HepG2 (cell line): ENCODE data around the gene CBX2. TPM values are rescaled to one million over a fixed set of nuclear protein-coding genes. Genes with fewer than 3 reads are reported as not detected.

Experiments used
- AHR ChIP-seq: IDR thresholded peaks from 2 replicates; pipeline ENCODE4 v1.6.1; 2018; ENCODE audit warnings: missing genetic modification reagents, missing compliant biosample characterization
- GMEB2 ChIP-seq: IDR thresholded peaks from 2 replicates; pipeline ENCODE4 v1.6.1; 2016; ENCODE audit warnings: missing biosample characterization, missing genetic modification reagents, low read depth
- HMG20A ChIP-seq: IDR thresholded peaks from 2 replicates; pipeline ENCODE4 v1.6.1; 2016; ENCODE audit warnings: borderline replicate concordance
- HOXD1 ChIP-seq: sonication (generic); formaldehyde crosslinking; IDR thresholded peaks from 2 replicates; pipeline ENCODE4 v1.5.0; 2020; ENCODE audit warnings: missing genetic modification reagents
- IRF1 ChIP-seq: sonication (generic); formaldehyde crosslinking; IDR thresholded peaks from 2 replicates; pipeline ENCODE4 v1.4.0; 2020; ENCODE audit warnings: low read depth, mild to moderate bottlenecking, missing genetic modification reagents
- LBX2 ChIP-seq: sonication (generic); formaldehyde crosslinking; IDR thresholded peaks from 2 replicates; pipeline ENCODE4 v1.5.0; 2020; ENCODE audit warnings: missing genetic modification reagents, mild to moderate bottlenecking, borderline replicate concordance
- NR2F1 ChIP-seq, 2 experiments: fragments of 450-650 bp in 1 of 2; formaldehyde crosslinking in 1 of 2; IDR thresholded peaks; 2 replicates each; pipeline versions ENCODE4 v1.5.0 to v1.6.1; 2016 to 2020; ENCODE audit warnings: mild to moderate bottlenecking in 1 of 2, missing compliant biosample characterization in 1 of 2, missing genetic modification reagents in 1 of 2, moderate library complexity in 1 of 2
- NRL ChIP-seq: sonication (generic); formaldehyde crosslinking; IDR thresholded peaks from 2 replicates; pipeline ENCODE4 v1.5.0; 2020; ENCODE audit warnings: missing genetic modification reagents, mild to moderate bottlenecking, moderate library complexity, borderline replicate concordance
- RXRA ChIP-seq: sonication (generic); formaldehyde crosslinking; IDR thresholded peaks from 2 replicates; pipeline ENCODE4 v1.5.1; 2020; ENCODE audit warnings: missing genetic modification reagents
- SCMH1 ChIP-seq: sonication (generic); formaldehyde crosslinking; IDR thresholded peaks from 2 replicates; pipeline ENCODE4 v1.9.0; 2021; ENCODE audit warnings: missing genetic modification reagents, mild to moderate bottlenecking, borderline replicate concordance
- TFE3 ChIP-seq: IDR thresholded peaks from 2 replicates; pipeline ENCODE4 v1.6.1; 2016
- ZNF292 ChIP-seq: sonication (generic); formaldehyde crosslinking; IDR thresholded peaks from 2 replicates; pipeline ENCODE4 v1.8.1; 2022; ENCODE audit warnings: mild to moderate bottlenecking, low read depth, missing genetic modification reagents, borderline replicate concordance
- ZNF407 ChIP-seq: sonication (generic); formaldehyde crosslinking; IDR thresholded peaks from one replicate; pipeline ENCODE4 v1.5.1; 2020; ENCODE audit warnings: mild to moderate bottlenecking, missing genetic modification reagents; ENCODE audit errors: not compliant biosample characterization
- ZNF557 ChIP-seq: sonication (generic); formaldehyde crosslinking; IDR thresholded peaks from 2 replicates; pipeline ENCODE4 v1.4.0; 2020; ENCODE audit warnings: missing genetic modification reagents
- ZNF816 ChIP-seq: sonication (generic); formaldehyde crosslinking; IDR thresholded peaks from 2 replicates; pipeline ENCODE4 v1.8.0; 2022; ENCODE audit warnings: missing genetic modification reagents, mild to moderate bottlenecking, borderline replicate concordance
- ZNF879 ChIP-seq: sonication (generic); formaldehyde crosslinking; IDR thresholded peaks from 2 replicates; pipeline ENCODE4 v1.8.1; 2023; ENCODE audit warnings: missing genetic modification reagents
- polyA plus RNA-seq, 8 experiments: library from polyadenylated mRNA; depleted of rRNA in 3 of 8; stranded (reverse) in 7 of 8; unstranded in 1 of 8; fragments of >200 nt; fragmentation: Illumina TruSeq in 4 of 8; extraction: Trizol in 4 of 8; gene quantifications; 2 replicates each; pipeline versions ENCODE4 v1.2.1 to v1.2.3, GENCODE V29; 2011 to 2016; ENCODE audit warnings: low read depth in 4 of 8, missing spikeins in 1 of 8, mixed read lengths in 1 of 8; ENCODE audit not compliant: insufficient read depth in 1 of 8
- total RNA-seq, 5 experiments: library from RNA; depleted of rRNA; stranded (reverse); fragments of >200 nt; fragmentation: Illumina TruSeq; extraction: Trizol; gene quantifications; 2 replicates each; pipeline ENCODE4 v1.2.3, GENCODE V29; 2016; ENCODE audit warnings: low read depth in 1 of 5

The CBX2 gene
- total and polyA plus RNA-seq, 2 of the 13 experiments (the other 11 are each of a cell fraction or from before 2014, with no cell fraction given), result 14.5 to 31.1 TPM

GRCh38 chr17:79797492-79798298 is 19.7 kb downstream of the CBX2 start (continued):
- no peak for TF ChIP-seq IRF1 (CRISPR knock-in tag)
- no peak for TF ChIP-seq GMEB2 (CRISPR knock-in tag)
- TF ChIP-seq HMG20A (CRISPR knock-in tag), result no peak
- no peak for TF ChIP-seq HOXD1
- TF ChIP-seq LBX2 (CRISPR knock-in tag), result no peak
- TF ChIP-seq NRL (CRISPR knock-in tag), result no peak
- no peak for TF ChIP-seq SCMH1
- no peak for TF ChIP-seq AHR (CRISPR knock-in tag)
- 0 out of 2 replicates have a peak, but pooled peaks have one; percentile 15 for TF ChIP-seq ZNF557 (CRISPR knock-in tag)
- no peak for TF ChIP-seq ZNF816
- no peak for TF ChIP-seq NR2F1 (CRISPR knock-in tag; IDR thresholded peaks at IDR 0.05)
- no peak for TF ChIP-seq TFE3
- no peak for TF ChIP-seq ZNF292 (CRISPR knock-in tag)
- no peak for TF ChIP-seq ZNF879
- no peak for TF ChIP-seq ZNF407
- TF ChIP-seq RXRA, result 0 out of 2 replicates have a peak, but pooled peaks have one; percentile 5
